ENCODE results near the gene HDAC4. TPM values are rescaled to one million over a fixed set of nuclear protein-coding genes. Genes with fewer than 3 reads are reported as not detected.

Gene HDAC4
- total and polyA plus RNA-seq, 10 of the 15 experiments (the other 5 are each of a cell fraction or from before 2014, with no cell fraction given), result 0.22 to 15.7 (median 4.8) TPM

DNA sequence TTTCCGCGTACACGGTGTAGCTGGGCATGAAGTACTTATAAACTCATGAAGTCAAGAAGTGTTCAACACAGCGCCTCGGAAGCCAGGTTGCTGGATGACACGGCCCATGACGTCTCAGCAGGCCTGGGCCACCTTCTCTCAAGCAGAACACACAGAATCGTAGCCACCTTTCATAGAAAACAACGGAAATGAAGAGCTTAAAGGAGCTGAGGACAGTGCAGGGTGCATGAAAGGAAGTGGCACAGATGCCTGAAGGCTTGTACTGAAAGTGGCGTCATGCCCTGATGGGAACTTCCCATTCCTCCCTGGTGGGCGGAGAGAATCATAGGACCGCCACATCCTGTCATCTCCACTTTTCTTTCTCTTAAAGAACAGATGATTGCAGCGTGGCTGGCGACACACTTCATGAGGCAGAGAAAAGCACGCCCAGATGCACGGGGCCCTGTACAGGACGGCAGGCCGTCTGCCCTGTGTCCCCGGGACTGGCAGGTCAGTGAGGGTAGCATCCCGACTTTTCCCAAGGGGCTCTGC is 31.1 kb downstream of the HDAC4 start (continued):
- TF ChIP-seq, protein P1, sequence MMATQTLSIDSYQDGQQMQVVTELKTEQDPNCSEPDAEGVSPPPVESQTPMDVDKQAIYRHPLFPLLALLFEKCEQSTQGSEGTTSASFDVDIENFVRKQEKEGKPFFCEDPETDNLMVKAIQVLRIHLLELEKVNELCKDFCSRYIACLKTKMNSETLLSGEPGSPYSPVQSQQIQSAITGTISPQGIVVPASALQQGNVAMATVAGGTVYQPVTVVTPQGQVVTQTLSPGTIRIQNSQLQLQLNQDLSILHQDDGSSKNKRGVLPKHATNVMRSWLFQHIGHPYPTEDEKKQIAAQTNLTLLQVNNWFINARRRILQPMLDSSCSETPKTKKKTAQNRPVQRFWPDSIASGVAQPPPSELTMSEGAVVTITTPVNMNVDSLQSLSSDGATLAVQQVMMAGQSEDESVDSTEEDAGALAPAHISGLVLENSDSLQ (IDR thresholded peaks at IDR 0.05), result 0 out of 2 replicates have a peak, but pooled peaks have one; percentile 20
- TF ChIP-seq SPI1 (IDR thresholded peaks at IDR 0.05; ENCODE audit: borderline replicate concordance, insufficient read depth, low read depth, low read length) (peak; percentile 63; the same call in 1 of the 2 replicates), CREM (IDR thresholded peaks at IDR 0.05; ENCODE audit: low read depth) (peak; percentile 71; the same call in 1 of the 2 replicates), NRF1 (conservative IDR thresholded peaks at IDR 0.05; ENCODE audit: low read depth, low read length) (no peak), RCOR1 (conservative IDR thresholded peaks at IDR 0.05; ENCODE audit: low read depth, low read length) (no peak), GATAD2B (conservative IDR thresholded peaks at IDR 0.05; ENCODE audit: low read depth) (0 out of 2 replicates have a peak, but pooled peaks have one; percentile 56), IKZF2 (IDR thresholded peaks at IDR 0.05) (peak; percentile 94), ESRRA (IDR thresholded peaks at IDR 0.05; ENCODE audit: low read length) (no peak), SP1 (IDR thresholded peaks at IDR 0.05; ENCODE audit: low read depth, low read length) (peak; percentile 21), HDAC6 (IDR thresholded peaks at IDR 0.05; ENCODE audit: unreplicated experiment) (no peak), NBN (IDR thresholded peaks at IDR 0.05) (0 out of 2 replicates have a peak, but pooled peaks have one; percentile 44), SMC3 (IDR thresholded peaks at IDR 0.05; ENCODE audit: borderline replicate concordance, low read length) (no peak), KAT2A (conservative IDR thresholded peaks at IDR 0.05; ENCODE audit: control insufficient read depth, low read depth, low read length) (no peak), NFIC (IDR thresholded peaks at IDR 0.05; ENCODE audit: low read depth, low read length) (peak; percentile 26; the same call in 1 of the 2 replicates), CBX3 (IDR thresholded peaks at IDR 0.05; ENCODE audit: borderline replicate concordance, low read depth) (no peak)
- TF ChIP-seq, protein P2, sequence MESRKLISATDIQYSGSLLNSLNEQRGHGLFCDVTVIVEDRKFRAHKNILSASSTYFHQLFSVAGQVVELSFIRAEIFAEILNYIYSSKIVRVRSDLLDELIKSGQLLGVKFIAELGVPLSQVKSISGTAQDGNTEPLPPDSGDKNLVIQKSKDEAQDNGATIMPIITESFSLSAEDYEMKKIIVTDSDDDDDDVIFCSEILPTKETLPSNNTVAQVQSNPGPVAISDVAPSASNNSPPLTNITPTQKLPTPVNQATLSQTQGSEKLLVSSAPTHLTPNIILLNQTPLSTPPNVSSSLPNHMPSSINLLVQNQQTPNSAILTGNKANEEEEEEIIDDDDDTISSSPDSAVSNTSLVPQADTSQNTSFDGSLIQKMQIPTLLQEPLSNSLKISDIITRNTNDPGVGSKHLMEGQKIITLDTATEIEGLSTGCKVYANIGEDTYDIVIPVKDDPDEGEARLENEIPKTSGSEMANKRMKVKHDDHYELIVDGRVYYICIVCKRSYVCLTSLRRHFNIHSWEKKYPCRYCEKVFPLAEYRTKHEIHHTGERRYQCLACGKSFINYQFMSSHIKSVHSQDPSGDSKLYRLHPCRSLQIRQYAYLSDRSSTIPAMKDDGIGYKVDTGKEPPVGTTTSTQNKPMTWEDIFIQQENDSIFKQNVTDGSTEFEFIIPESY (IDR thresholded peaks at IDR 0.05), result no peak
- TF ChIP-seq, protein P3, sequence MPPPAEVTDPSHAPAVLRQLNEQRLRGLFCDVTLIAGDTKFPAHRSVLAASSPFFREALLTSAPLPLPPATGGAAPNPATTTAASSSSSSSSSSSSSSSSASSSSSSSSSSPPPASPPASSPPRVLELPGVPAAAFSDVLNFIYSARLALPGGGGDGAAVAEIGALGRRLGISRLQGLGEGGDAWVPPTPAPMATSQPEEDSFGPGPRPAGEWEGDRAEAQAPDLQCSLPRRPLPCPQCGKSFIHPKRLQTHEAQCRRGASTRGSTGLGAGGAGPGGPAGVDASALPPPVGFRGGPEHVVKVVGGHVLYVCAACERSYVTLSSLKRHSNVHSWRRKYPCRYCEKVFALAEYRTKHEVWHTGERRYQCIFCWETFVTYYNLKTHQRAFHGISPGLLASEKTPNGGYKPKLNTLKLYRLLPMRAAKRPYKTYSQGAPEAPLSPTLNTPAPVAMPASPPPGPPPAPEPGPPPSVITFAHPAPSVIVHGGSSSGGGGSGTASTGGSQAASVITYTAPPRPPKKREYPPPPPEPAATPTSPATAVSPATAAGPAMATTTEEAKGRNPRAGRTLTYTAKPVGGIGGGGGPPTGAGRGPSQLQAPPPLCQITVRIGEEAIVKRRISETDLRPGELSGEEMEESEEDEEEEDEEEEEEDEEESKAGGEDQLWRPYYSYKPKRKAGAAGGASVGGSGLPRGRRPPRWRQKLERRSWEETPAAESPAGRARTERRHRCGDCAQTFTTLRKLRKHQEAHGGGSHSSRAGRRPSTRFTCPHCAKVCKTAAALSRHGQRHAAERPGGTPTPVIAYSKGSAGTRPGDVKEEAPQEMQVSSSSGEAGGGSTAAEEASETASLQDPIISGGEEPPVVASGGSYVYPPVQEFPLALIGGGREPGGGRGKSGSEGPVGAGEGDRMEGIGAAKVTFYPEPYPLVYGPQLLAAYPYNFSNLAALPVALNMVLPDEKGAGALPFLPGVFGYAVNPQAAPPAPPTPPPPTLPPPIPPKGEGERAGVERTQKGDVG (CRISPR knock-in tag; IDR thresholded peaks at IDR 0.05), result no peak
- TF ChIP-seq, protein P4, sequence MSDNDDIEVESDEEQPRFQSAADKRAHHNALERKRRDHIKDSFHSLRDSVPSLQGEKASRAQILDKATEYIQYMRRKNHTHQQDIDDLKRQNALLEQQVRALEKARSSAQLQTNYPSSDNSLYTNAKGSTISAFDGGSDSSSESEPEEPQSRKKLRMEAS (IDR thresholded peaks at IDR 0.05; ENCODE audit: low read depth, low read length), result peak; percentile 17; the same call in 1 of the 2 replicates
- TF ChIP-seq, protein P5, sequence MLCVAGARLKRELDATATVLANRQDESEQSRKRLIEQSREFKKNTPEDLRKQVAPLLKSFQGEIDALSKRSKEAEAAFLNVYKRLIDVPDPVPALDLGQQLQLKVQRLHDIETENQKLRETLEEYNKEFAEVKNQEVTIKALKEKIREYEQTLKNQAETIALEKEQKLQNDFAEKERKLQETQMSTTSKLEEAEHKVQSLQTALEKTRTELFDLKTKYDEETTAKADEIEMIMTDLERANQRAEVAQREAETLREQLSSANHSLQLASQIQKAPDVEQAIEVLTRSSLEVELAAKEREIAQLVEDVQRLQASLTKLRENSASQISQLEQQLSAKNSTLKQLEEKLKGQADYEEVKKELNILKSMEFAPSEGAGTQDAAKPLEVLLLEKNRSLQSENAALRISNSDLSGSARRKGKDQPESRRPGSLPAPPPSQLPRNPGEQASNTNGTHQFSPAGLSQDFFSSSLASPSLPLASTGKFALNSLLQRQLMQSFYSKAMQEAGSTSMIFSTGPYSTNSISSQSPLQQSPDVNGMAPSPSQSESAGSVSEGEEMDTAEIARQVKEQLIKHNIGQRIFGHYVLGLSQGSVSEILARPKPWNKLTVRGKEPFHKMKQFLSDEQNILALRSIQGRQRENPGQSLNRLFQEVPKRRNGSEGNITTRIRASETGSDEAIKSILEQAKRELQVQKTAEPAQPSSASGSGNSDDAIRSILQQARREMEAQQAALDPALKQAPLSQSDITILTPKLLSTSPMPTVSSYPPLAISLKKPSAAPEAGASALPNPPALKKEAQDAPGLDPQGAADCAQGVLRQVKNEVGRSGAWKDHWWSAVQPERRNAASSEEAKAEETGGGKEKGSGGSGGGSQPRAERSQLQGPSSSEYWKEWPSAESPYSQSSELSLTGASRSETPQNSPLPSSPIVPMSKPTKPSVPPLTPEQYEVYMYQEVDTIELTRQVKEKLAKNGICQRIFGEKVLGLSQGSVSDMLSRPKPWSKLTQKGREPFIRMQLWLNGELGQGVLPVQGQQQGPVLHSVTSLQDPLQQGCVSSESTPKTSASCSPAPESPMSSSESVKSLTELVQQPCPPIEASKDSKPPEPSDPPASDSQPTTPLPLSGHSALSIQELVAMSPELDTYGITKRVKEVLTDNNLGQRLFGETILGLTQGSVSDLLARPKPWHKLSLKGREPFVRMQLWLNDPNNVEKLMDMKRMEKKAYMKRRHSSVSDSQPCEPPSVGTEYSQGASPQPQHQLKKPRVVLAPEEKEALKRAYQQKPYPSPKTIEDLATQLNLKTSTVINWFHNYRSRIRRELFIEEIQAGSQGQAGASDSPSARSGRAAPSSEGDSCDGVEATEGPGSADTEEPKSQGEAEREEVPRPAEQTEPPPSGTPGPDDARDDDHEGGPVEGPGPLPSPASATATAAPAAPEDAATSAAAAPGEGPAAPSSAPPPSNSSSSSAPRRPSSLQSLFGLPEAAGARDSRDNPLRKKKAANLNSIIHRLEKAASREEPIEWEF (IDR thresholded peaks at IDR 0.05; ENCODE audit: insufficient replicate concordance, low read depth, low read length), result no peak

Data from GM12878 (cell line).